Measurements from ENCODE around the gene PPP1R14C.

- TF ChIP-seq, protein P1, sequence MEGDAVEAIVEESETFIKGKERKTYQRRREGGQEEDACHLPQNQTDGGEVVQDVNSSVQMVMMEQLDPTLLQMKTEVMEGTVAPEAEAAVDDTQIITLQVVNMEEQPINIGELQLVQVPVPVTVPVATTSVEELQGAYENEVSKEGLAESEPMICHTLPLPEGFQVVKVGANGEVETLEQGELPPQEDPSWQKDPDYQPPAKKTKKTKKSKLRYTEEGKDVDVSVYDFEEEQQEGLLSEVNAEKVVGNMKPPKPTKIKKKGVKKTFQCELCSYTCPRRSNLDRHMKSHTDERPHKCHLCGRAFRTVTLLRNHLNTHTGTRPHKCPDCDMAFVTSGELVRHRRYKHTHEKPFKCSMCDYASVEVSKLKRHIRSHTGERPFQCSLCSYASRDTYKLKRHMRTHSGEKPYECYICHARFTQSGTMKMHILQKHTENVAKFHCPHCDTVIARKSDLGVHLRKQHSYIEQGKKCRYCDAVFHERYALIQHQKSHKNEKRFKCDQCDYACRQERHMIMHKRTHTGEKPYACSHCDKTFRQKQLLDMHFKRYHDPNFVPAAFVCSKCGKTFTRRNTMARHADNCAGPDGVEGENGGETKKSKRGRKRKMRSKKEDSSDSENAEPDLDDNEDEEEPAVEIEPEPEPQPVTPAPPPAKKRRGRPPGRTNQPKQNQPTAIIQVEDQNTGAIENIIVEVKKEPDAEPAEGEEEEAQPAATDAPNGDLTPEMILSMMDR (IDR thresholded peaks at IDR 0.05) = no peak
- no peak for TF ChIP-seq POLR2A (IDR thresholded peaks at IDR 0.05)
These were observed 110.0 kb downstream of the PPP1R14C start for GRCh38 chr6:150252714-150253444.

Measured in uterus (tissue), 2 donors.